ENCODE results near the gene PLPP3.

Gene PLPP3

GRCh38 chr1:56578963-56579875, at the start of gene PLPP3:
TSS of gene PLPP3 (minus strand) at chr1:56579563. CDS start at chr1:56579016, 547 bp downstream.
- DNase-seq: peak; percentile 75
- Mint-ChIP-seq H3K27me3 (ENCODE audit: low read depth, poor library complexity) (no peaks in the 10 kb centered on the region), H3K9me3 (no peaks in the 10 kb centered on the region), H3K4me3 (peak within 1 kb of the TSS; percentile 91), H3K4me1 (peaks cover 45% of the 10 kb centered on the region), H3K27ac (peak within 1 kb of the TSS; percentile 97), H3K36me3 (ENCODE audit: low read depth) (no peaks in the 10 kb centered on the region)
- TF ChIP-seq, protein P1, sequence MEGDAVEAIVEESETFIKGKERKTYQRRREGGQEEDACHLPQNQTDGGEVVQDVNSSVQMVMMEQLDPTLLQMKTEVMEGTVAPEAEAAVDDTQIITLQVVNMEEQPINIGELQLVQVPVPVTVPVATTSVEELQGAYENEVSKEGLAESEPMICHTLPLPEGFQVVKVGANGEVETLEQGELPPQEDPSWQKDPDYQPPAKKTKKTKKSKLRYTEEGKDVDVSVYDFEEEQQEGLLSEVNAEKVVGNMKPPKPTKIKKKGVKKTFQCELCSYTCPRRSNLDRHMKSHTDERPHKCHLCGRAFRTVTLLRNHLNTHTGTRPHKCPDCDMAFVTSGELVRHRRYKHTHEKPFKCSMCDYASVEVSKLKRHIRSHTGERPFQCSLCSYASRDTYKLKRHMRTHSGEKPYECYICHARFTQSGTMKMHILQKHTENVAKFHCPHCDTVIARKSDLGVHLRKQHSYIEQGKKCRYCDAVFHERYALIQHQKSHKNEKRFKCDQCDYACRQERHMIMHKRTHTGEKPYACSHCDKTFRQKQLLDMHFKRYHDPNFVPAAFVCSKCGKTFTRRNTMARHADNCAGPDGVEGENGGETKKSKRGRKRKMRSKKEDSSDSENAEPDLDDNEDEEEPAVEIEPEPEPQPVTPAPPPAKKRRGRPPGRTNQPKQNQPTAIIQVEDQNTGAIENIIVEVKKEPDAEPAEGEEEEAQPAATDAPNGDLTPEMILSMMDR (IDR thresholded peaks at IDR 0.05): peak; percentile 50

GRCh38 chr1:56627636-56628039, 48.3 kb upstream of the PLPP3 start:
- no peak overlapping the region for H3K27ac Mint-ChIP-seq
- DNase-seq: no peak
- TF ChIP-seq, protein P1 (IDR thresholded peaks at IDR 0.05): no peak
- no peaks in the 10 kb centered on the region for H3K36me3 Mint-ChIP-seq (ENCODE audit: low read depth)
- peaks cover 14% of the 10 kb centered on the region for H3K9me3 Mint-ChIP-seq
- no peak overlapping the region for H3K4me3 Mint-ChIP-seq
- peaks cover 8% of the 10 kb centered on the region for H3K27me3 Mint-ChIP-seq (ENCODE audit: low read depth, poor library complexity)
- H3K4me1 Mint-ChIP-seq: no peaks in the 10 kb centered on the region

DNA sequence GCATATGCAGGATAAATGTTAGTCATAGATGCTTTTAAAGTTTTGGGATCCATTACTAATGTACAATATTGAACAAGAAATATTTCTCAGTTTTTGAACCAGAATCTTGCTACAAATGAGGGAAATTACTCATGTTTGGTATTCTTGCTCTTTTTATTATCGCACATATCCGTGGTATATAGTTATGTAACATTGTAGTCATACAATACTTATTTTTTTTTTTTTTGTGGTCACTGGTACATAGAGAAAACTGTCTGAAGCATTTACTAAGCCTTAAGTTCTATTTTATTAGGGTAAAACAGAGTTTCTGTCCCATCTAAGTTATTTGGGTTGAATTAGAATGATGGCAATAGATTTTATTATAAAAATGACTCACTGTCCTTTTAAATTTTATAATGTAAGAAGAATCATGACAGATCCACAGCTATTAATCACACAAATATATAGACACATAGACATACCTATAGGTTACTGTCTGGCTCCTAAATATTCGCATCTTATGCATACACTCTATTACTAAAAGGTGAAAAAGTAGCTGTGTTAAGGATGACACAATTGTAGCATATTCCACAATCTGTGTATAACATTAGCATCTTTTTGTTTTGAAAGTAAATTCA, 47.8 kb upstream of the PLPP3 start:
- Mint-ChIP-seq H3K4me3 (no peak overlapping the region), H3K9me3 (peaks cover 17% of the 10 kb centered on the region), H3K27ac (no peak overlapping the region), H3K4me1 (no peaks in the 10 kb centered on the region), H3K36me3 (ENCODE audit: low read depth) (no peaks in the 10 kb centered on the region), H3K27me3 (ENCODE audit: low read depth, poor library complexity) (peaks cover 4% of the 10 kb centered on the region)
- TF ChIP-seq, protein P1 (IDR thresholded peaks at IDR 0.05): no peak
- DNase-seq: no peak

GRCh38 chr1:56626546-56626945, 47.2 kb upstream of the PLPP3 start:
- no peak for DNase-seq
- Mint-ChIP-seq H3K27ac (no peak overlapping the region), H3K4me3 (no peak overlapping the region), H3K27me3 (ENCODE audit: low read depth, poor library complexity) (peaks cover 4% of the 10 kb centered on the region), H3K9me3 (peaks cover 21% of the 10 kb centered on the region), H3K4me1 (no peaks in the 10 kb centered on the region), H3K36me3 (ENCODE audit: low read depth) (no peaks in the 10 kb centered on the region)
- TF ChIP-seq, protein P1 (IDR thresholded peaks at IDR 0.05): no peak

DNA sequence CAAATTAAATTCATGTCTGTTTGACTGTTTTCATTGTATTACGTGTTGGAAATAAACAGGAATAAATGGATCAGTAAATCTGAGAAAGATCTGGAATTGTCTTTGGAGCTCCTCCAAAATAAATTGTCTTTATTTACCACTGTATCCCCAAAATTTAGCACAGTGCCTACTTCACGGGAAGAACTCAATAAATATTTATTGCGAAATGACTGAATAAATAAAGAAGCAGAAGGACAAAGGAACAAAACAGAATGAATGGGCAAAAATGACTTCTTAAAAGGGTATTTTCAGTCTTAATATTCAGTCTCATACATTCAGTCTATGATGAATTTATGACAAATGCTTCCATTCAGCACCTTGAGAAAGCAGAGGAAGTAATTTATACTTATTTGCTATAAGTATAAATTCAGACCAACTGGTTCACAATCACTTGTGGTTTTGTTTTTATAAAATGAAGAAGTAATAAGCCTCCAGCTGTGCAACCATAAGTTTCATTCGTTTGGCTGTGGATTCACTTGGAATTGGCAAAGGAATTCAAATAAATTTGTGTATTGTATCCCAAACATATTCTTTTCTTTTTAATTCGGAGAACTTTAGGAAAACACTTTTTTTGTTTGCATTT, 46.6 kb upstream of the PLPP3 start:
- Mint-ChIP-seq H3K27me3 (ENCODE audit: low read depth, poor library complexity) (peaks cover 4% of the 10 kb centered on the region), H3K4me1 (no peaks in the 10 kb centered on the region), H3K36me3 (ENCODE audit: low read depth) (no peaks in the 10 kb centered on the region), H3K9me3 (peaks cover 22% of the 10 kb centered on the region), H3K4me3 (no peak overlapping the region), H3K27ac (no peak overlapping the region)
- TF ChIP-seq, protein P1 (IDR thresholded peaks at IDR 0.05): no peak
- no peak for DNase-seq
